Type B pancreatic cell (in vitro differentiated cells): ENCODE measurements around the gene RALGPS1. TPM values are rescaled to one million over a fixed set of nuclear protein-coding genes. Genes with fewer than 3 reads are reported as not detected.

Experiments
- DNase-seq: peaks from one replicate; pipeline ENCODE4 v3.0.0; 2021; ENCODE audit warnings: mixed read lengths; ENCODE audit not compliant: unreplicated experiment; ENCODE audit errors: extremely low spot score
- H3K27ac Mint-ChIP-seq: 2 replicates; pipeline ENCODE4 v1.8.0; 2021; ENCODE audit warnings: mild to moderate bottlenecking, mixed read lengths
- H3K27me3 Mint-ChIP-seq: 2 replicates; pipeline ENCODE4 v1.8.0; 2021; ENCODE audit warnings: mixed read lengths
- H3K36me3 Mint-ChIP-seq: 2 replicates; pipeline ENCODE4 v1.8.0; 2021; ENCODE audit warnings: mixed read lengths
- H3K4me1 Mint-ChIP-seq: one replicate; pipeline ENCODE4 v1.8.0; 2021; ENCODE audit warnings: mixed read lengths; ENCODE audit not compliant: unreplicated experiment
- H3K4me3 Mint-ChIP-seq: 2 replicates; pipeline ENCODE4 v1.8.0; 2021; ENCODE audit warnings: mild to moderate bottlenecking, mixed read lengths
- H3K9me3 Mint-ChIP-seq: 2 replicates; pipeline ENCODE4 v1.8.0; 2021; ENCODE audit warnings: mixed read lengths
- CTCF ChIP-seq: fragments of 200-600 bp; sonication (generic); conservative IDR thresholded peaks from 2 replicates; pipeline ENCODE4 v1.5.0; 2021; ENCODE audit warnings: antibody characterized with exemption, mild to moderate bottlenecking
- total RNA-seq: library from RNA; stranded (reverse); gene quantifications from 2 replicates; pipeline ENCODE4 v1.2.1, GENCODE V29; 2021; ENCODE audit warnings: low replicate concordance

The RALGPS1 gene
- total RNA-seq, 1 donor from 2014 or later = 16.7 TPM

DNA sequence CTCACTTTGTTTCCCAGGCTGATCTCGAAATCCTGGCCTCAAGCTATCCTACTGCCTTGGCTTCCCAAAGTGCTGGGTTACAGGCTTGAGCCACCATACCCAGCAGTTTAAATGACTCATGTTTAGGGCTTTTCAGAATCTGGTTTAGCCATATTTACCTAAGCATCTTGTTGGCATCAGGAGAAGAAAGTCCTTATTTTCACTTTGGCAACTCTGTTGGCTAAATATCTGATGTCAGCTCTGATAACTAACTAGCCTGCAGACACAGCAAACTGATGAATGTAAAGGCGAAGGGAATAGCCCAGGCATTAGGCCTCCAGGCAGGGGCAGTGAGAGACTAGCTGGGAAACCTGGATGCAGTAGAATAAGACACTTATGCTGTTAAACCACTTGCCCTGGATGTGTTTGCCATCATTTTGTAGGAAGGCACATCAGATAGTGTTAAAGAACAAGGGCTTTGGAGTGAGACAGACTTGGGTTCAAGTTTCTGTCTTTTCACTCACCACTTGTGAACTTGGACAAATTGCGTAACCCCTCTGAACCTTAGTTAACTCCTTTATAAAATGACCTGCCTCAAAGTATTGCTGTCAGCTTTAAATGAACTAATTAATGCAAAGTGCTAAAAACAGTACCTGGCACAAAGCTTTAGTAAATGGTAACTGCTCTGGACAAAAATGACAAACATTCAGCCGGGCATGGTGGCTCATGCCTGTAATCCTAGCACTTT lies 315.3 kb downstream of the RALGPS1 start:
- Mint-ChIP-seq H3K27me3 (peaks cover 11% of the 10 kb centered on the region), H3K4me3 (no peak overlapping the region), H3K27ac (no peak overlapping the region), H3K4me1 (peaks cover 17% of the 10 kb centered on the region), H3K36me3 (peaks cover 5% of the 10 kb centered on the region), H3K9me3 (no peaks in the 10 kb centered on the region)
- no peak for DNase-seq
- no peak for TF ChIP-seq CTCF

- H3K36me3 Mint-ChIP-seq = peaks cover under 1% of the 10 kb centered on the region
- DNase-seq = no peak
- TF ChIP-seq CTCF = no peak
- no peaks in the 10 kb centered on the region for H3K9me3 Mint-ChIP-seq
- peaks cover 12% of the 10 kb centered on the region for H3K4me1 Mint-ChIP-seq
- no peak overlapping the region for H3K4me3 Mint-ChIP-seq
- peaks cover 1% of the 10 kb centered on the region for H3K27me3 Mint-ChIP-seq
- no peak overlapping the region for H3K27ac Mint-ChIP-seq
These were observed 317.1 kb downstream of the RALGPS1 start for GRCh38 chr9:127231666-127232065.

- Mint-ChIP-seq H3K27me3 (no peaks in the 10 kb centered on the region), H3K4me3 (no peak overlapping the region)
These were observed 318.4 kb downstream of the RALGPS1 start for GRCh38 chr9:127232833-127233549.

GRCh38 chr9:127233550-127233949 lies 319.0 kb downstream of the RALGPS1 start:
- no peaks in the 10 kb centered on the region for H3K9me3 Mint-ChIP-seq
- H3K27ac Mint-ChIP-seq = no peak overlapping the region
- TF ChIP-seq CTCF = no peak
- H3K4me1 Mint-ChIP-seq = peaks cover 19% of the 10 kb centered on the region
- DNase-seq = no peak
- H3K27me3 Mint-ChIP-seq = no peaks in the 10 kb centered on the region
- no peak overlapping the region for H3K4me3 Mint-ChIP-seq
- H3K36me3 Mint-ChIP-seq = peaks cover 9% of the 10 kb centered on the region

More at GRCh38 chr9:127232833-127233549, 318.4 kb downstream of the RALGPS1 start:
- no peak for DNase-seq
- no peak for TF ChIP-seq CTCF
- Mint-ChIP-seq H3K27ac (no peak overlapping the region), H3K36me3 (peaks cover 9% of the 10 kb centered on the region), H3K9me3 (no peaks in the 10 kb centered on the region), H3K4me1 (peaks cover 19% of the 10 kb centered on the region)

- no peaks in the 10 kb centered on the region for H3K9me3 Mint-ChIP-seq
- H3K36me3 Mint-ChIP-seq = peaks cover 9% of the 10 kb centered on the region
- peaks cover 19% of the 10 kb centered on the region for H3K4me1 Mint-ChIP-seq
- H3K27me3 Mint-ChIP-seq = no peaks in the 10 kb centered on the region
- no peak for TF ChIP-seq CTCF
- no peak overlapping the region for H3K27ac Mint-ChIP-seq
- no peak overlapping the region for H3K4me3 Mint-ChIP-seq
- no peak for DNase-seq
These were observed 319.4 kb downstream of the RALGPS1 start for GRCh38 chr9:127233989-127234388.
